Measurements from ENCODE around the gene RIC8A. TPM values are rescaled to one million over a fixed set of nuclear protein-coding genes. Genes with fewer than 3 reads are reported as not detected.

RIC8A gene
- total and polyA plus RNA-seq, 4 experiments from 2014 or later: 91.2 to 111 (median 101) TPM

- peak overlapping the region in 4 of 7 donors; percentile 27 to 99 (median 52) for H3K27ac Mint-ChIP-seq
- H3K9me3 ChIP-seq (ENCODE audit: control insufficient read depth in 1 of 2, low read length in 2 of 2): no peaks in the 10 kb centered on the region
- peaks cover 0 to 3% (median 0%) of the 10 kb centered on the region in 8 donors for H3K9me3 Mint-ChIP-seq
- intact Hi-C loops (cut with micrococcal nuclease): no loop called here
- peaks cover 31 to 71% (median 51%) of the 10 kb centered on the region in 4 donors for H3K4me1 Mint-ChIP-seq
- no peaks in the 10 kb centered on the region for H3K27me3 ChIP-seq (ENCODE audit: insufficient read depth, low read length)
- CTCF ChIA-PET (ENCODE audit: partially characterized antibody): interaction anchor here (3.4 kb wide), 1 partner anchor 46 kb away, joined by 14 read pairs; no protein-coding TSS in a partner anchor
- POLR2A ChIA-PET (ENCODE audit: partially characterized antibody): interaction anchor here (0.6 to 5.2 kb wide), 4 partner anchors 32 to 491 kb away, joined by 3 to 144 read pairs (median 6); partner anchors contain the start of genes PSMD13, SIRT3 and TMEM80
- peaks cover 10 to 50% of the 10 kb centered on the region in 2 donors for H3K36me3 Mint-ChIP-seq
- H3K4me1 ChIP-seq (ENCODE audit: insufficient read depth, low read length): peaks cover 54% of the 10 kb centered on the region
- no peak overlapping the region for H3K27ac ChIP-seq (ENCODE audit: low read depth, low read length)
- peak overlapping the region in 2 of 8 donors; percentile 27 to 39 for H3K4me3 Mint-ChIP-seq
- peaks cover 30% of the 10 kb centered on the region for H3K36me3 ChIP-seq (ENCODE audit: insufficient read depth, low read length)
- no peak overlapping the region for H3K4me3 ChIP-seq (ENCODE audit: low read length in 2 of 2)
- DNase-seq: no peak
- H3K27me3 Mint-ChIP-seq: no peaks in the 10 kb centered on the region
These were observed 2.9 kb upstream of the RIC8A start for GRCh38 chr11:204587-205109.

GRCh38 chr11:205221-206001, 2.1 kb upstream of the RIC8A start:
- no peak for DNase-seq
- H3K4me3 Mint-ChIP-seq: peak overlapping the region in 7 of 8 donors; percentile 53 to 100 (median 96)
- peak overlapping the region in 1 of 2 donors; percentile 95 for H3K4me3 ChIP-seq (ENCODE audit: low read length in 2 of 2)
- H3K36me3 Mint-ChIP-seq: peaks cover 10 to 57% of the 10 kb centered on the region in 2 donors
- H3K27me3 ChIP-seq (ENCODE audit: insufficient read depth, low read length): no peaks in the 10 kb centered on the region
- peak overlapping the region; percentile 98 for H3K27ac ChIP-seq (ENCODE audit: low read depth, low read length)
- POLR2A ChIA-PET (ENCODE audit: partially characterized antibody): interaction anchor here (1.2 to 5.2 kb wide), 6 partner anchors 31 to 244 kb away, joined by 3 to 144 read pairs (median 40); partner anchors contain the start of genes IFITM1, NLRP6, PSMD13 and PTDSS2
- H3K36me3 ChIP-seq (ENCODE audit: insufficient read depth, low read length): peaks cover 38% of the 10 kb centered on the region
- H3K27me3 Mint-ChIP-seq: no peaks in the 10 kb centered on the region
- no peaks in the 10 kb centered on the region for H3K9me3 ChIP-seq (ENCODE audit: control insufficient read depth in 1 of 2, low read length in 2 of 2)
- intact Hi-C loops (cut with micrococcal nuclease): loop anchor here (2.0 kb wide), 2 partner anchors 109 to 201 kb away; partner anchors contain the start of gene IFITM1
- CTCF ChIA-PET (ENCODE audit: partially characterized antibody): interaction anchor here (1.5 to 3.4 kb wide), 2 partner anchors 45 to 82 kb away, joined by 3 to 14 read pairs; no protein-coding TSS in a partner anchor
- H3K4me1 ChIP-seq (ENCODE audit: insufficient read depth, low read length): peaks cover 61% of the 10 kb centered on the region
- peak overlapping the region in 5 of 7 donors; percentile 70 to 99 (median 99) for H3K27ac Mint-ChIP-seq
- peaks cover 0 to 3% (median 0%) of the 10 kb centered on the region in 8 donors for H3K9me3 Mint-ChIP-seq
- H3K4me1 Mint-ChIP-seq: peaks cover 32 to 78% (median 57%) of the 10 kb centered on the region in 4 donors

- ChIA-PET CTCF (ENCODE audit: partially characterized antibody) (interaction anchor here (1.5 to 3.4 kb wide), 3 partner anchors 32 to 81 kb away, joined by 3 to 14 read pairs (median 9); partner anchors contain the start of genes PSMD13 and SIRT3), POLR2A (ENCODE audit: partially characterized antibody) (interaction anchor here (0.8 to 5.2 kb wide), 17 partner anchors 8 to 301 kb away, joined by 3 to 144 read pairs (median 22); partner anchors contain the start of genes IFITM1, NLRP6, PGGHG and PSMD13)
- peaks cover 32 to 78% (median 57%) of the 10 kb centered on the region in 4 donors for H3K4me1 Mint-ChIP-seq
- peak overlapping the region; percentile 94 to 100 (median 98) for H3K4me3 Mint-ChIP-seq
- Histone ChIP-seq H3K9me3 (ENCODE audit: control insufficient read depth in 1 of 2, low read length in 2 of 2) (no peaks in the 10 kb centered on the region), H3K27ac (ENCODE audit: low read depth, low read length) (peak overlapping the region; percentile 98), H3K36me3 (ENCODE audit: insufficient read depth, low read length) (peaks cover 44% of the 10 kb centered on the region), H3K4me3 (ENCODE audit: low read length in 2 of 2) (peak overlapping the region; percentile 55 to 95), H3K27me3 (ENCODE audit: insufficient read depth, low read length) (no peaks in the 10 kb centered on the region), H3K4me1 (ENCODE audit: insufficient read depth, low read length) (peaks cover 65% of the 10 kb centered on the region)
- H3K36me3 Mint-ChIP-seq: peaks cover 8 to 60% of the 10 kb centered on the region in 2 donors
- peak overlapping the region; percentile 98 to 99 (median 99) for H3K27ac Mint-ChIP-seq
- H3K9me3 Mint-ChIP-seq: peaks cover 0 to 3% (median 0%) of the 10 kb centered on the region in 8 donors
- H3K27me3 Mint-ChIP-seq: no peaks in the 10 kb centered on the region
- intact Hi-C loops (cut with micrococcal nuclease): loop anchor here (2.0 kb wide), 2 partner anchors 109 to 201 kb away; partner anchors contain the start of gene IFITM1
- DNase-seq: no peak
These were observed 1.5 kb upstream of the RIC8A start for GRCh38 chr11:206002-206384.

- Histone ChIP-seq H3K4me3 (ENCODE audit: low read length in 2 of 2) (peak overlapping the region; percentile 55 to 95), H3K27me3 (ENCODE audit: insufficient read depth, low read length) (no peaks in the 10 kb centered on the region), H3K27ac (ENCODE audit: low read depth, low read length) (peak overlapping the region; percentile 98), H3K36me3 (ENCODE audit: insufficient read depth, low read length) (peaks cover 50% of the 10 kb centered on the region), H3K9me3 (ENCODE audit: control insufficient read depth in 1 of 2, low read length in 2 of 2) (no peaks in the 10 kb centered on the region), H3K4me1 (ENCODE audit: insufficient read depth, low read length) (peaks cover 62% of the 10 kb centered on the region)
- H3K4me1 Mint-ChIP-seq: peaks cover 29 to 80% (median 56%) of the 10 kb centered on the region in 4 donors
- H3K27me3 Mint-ChIP-seq: no peaks in the 10 kb centered on the region
- CTCF ChIA-PET (ENCODE audit: partially characterized antibody): interaction anchor here (0.8 to 3.4 kb wide), 7 partner anchors 31 to 242 kb away, joined by 3 to 14 read pairs (median 5); partner anchors contain the start of genes PSMD13 and SIRT3
- peak overlapping the region; percentile 99 to 100 (median 99) for H3K27ac Mint-ChIP-seq
- H3K36me3 Mint-ChIP-seq: peaks cover 14 to 67% of the 10 kb centered on the region in 2 donors
- peak in 3 of 5 donors; percentile 15 to 21 (median 19) for DNase-seq
- H3K4me3 Mint-ChIP-seq: peak overlapping the region; percentile 94 to 100 (median 99)
- POLR2A ChIA-PET (ENCODE audit: partially characterized antibody): interaction anchor here (0.6 to 5.2 kb wide), 32 partner anchors 9 to 613 kb away, joined by 3 to 144 read pairs (median 8); partner anchors contain the start of genes B4GALNT4, IFITM1, NLRP6 and PGGHG
- H3K9me3 Mint-ChIP-seq: peaks cover 0 to 3% (median 0%) of the 10 kb centered on the region in 8 donors
- intact Hi-C loops (cut with micrococcal nuclease): loop anchor here (1.0 to 2.0 kb wide), 8 partner anchors 30 to 603 kb away; partner anchors contain the start of genes IFITM1, PSMD13, PTDSS2 and RPLP2
These were observed 841 bp upstream of the RIC8A start for GRCh38 chr11:206526-207207.

GRCh38 chr11:207863-208180, 314 bp downstream of the RIC8A start:
- H3K27me3 ChIP-seq (ENCODE audit: insufficient read depth, low read length): no peaks in the 10 kb centered on the region
- H3K9me3 ChIP-seq (ENCODE audit: control insufficient read depth in 1 of 2, low read length in 2 of 2): no peaks in the 10 kb centered on the region
- H3K36me3 ChIP-seq (ENCODE audit: insufficient read depth, low read length): peaks cover 62% of the 10 kb centered on the region
- H3K27ac ChIP-seq (ENCODE audit: low read depth, low read length): peak overlapping the region; percentile 98
- H3K27me3 Mint-ChIP-seq: no peaks in the 10 kb centered on the region
- no peak for DNase-seq
- H3K36me3 Mint-ChIP-seq: peaks cover 17 to 73% of the 10 kb centered on the region in 2 donors
- H3K9me3 Mint-ChIP-seq: peaks cover 0 to 3% (median 0%) of the 10 kb centered on the region in 8 donors
- POLR2A ChIA-PET (ENCODE audit: partially characterized antibody): interaction anchor here (0.7 to 5.2 kb wide), 34 partner anchors 8 to 611 kb away, joined by 3 to 144 read pairs (median 9); partner anchors contain the start of genes ANO9, B4GALNT4, DEAF1 and IFITM1
- H3K4me1 Mint-ChIP-seq: peaks cover 20 to 68% (median 46%) of the 10 kb centered on the region in 4 donors
- peak overlapping the region; percentile 99 to 100 (median 99) for H3K27ac Mint-ChIP-seq
- H3K4me3 Mint-ChIP-seq: peak overlapping the region; percentile 94 to 100 (median 98)
- H3K4me3 ChIP-seq (ENCODE audit: low read length in 2 of 2): peak overlapping the region; percentile 95 to 100
- H3K4me1 ChIP-seq (ENCODE audit: insufficient read depth, low read length): peaks cover 50% of the 10 kb centered on the region
- intact Hi-C loops (cut with micrococcal nuclease): loop anchor here (1.0 to 2.0 kb wide), 9 partner anchors 28 to 601 kb away; partner anchors contain the start of genes IFITM1, PSMD13, PTDSS2 and RPLP2
- CTCF ChIA-PET (ENCODE audit: partially characterized antibody): interaction anchor here (1.2 to 3.4 kb wide), 5 partner anchors 30 to 241 kb away, joined by 3 to 14 read pairs (median 5); partner anchors contain the start of genes PSMD13 and SIRT3

All from CD4-positive, alpha-beta memory T cell (primary cell).